ENCODE data around the gene ZNF837. TPM values are rescaled to one million over a fixed set of nuclear protein-coding genes. Genes with fewer than 3 reads are reported as not detected.

The ZNF837 gene
- total RNA-seq, 1 donor from 2014 or later = 1.2 TPM

DNA sequence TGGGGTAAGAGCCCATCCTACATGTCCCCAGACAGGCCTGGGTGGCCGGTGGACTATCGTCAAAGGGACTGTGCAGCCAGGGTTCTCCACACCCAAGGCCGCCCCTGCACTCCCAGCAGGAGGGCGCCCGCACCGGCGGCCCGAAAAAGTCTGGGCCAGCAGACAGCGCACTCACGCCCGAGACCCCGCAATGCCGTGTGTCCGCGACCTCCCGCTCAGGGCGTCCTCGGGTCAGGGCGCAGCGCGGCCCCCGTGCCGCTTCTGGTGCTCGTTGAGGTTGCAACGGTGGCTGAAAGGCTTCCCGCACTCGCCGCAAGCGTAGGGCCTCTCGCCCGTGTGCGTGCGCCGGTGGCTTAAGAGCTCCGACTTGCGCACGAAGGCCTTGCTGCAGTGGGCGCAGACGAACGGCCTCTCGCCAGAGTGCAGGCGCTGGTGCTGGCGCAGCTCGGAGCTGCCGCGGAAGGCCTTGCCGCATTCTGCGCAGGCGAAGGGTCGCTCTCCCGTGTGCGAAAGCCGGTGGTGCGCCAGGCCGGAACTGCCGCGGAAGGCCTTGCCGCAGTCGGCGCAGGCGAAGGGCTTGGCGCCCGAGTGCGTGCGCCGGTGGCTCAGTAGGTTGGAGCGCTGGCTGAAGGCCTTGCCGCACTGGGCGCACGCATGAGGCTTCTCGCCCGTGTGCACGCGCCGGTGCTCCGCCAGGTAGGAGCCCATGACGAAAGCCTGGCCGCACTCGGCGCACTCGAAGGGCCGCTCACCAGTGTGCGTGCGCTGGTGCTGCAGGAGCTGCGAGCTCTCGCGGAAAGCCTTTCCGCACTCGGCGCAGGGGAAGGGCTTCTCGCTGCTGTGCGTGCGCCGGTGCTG, 24.7 kb downstream of the ZNF837 start:
- intact Hi-C loops (cut with DNase I) = no loop called here
- no peaks in the 10 kb centered on the region for H3K9me3 ChIP-seq
- H3K4me3 ChIP-seq = peak overlapping the region; percentile 41
- no peaks in the 10 kb centered on the region for H3K36me3 ChIP-seq
- H3K27ac ChIP-seq = no peak overlapping the region
- DNase-seq (ENCODE audit: extremely low spot score in 2 of 2) = no peak
- H3K4me1 ChIP-seq = peaks cover 26% of the 10 kb centered on the region
- TF ChIP-seq POLR2AphosphoS5 (IDR thresholded peaks at IDR 0.05; ENCODE audit: insufficient read depth in 1 of 2, low read depth in 1 of 2) (peak in 1 of 2 donors; percentile 32), POLR2A (IDR thresholded peaks at IDR 0.05) (no peak)
- no peaks in the 10 kb centered on the region for H3K27me3 ChIP-seq

- no peaks in the 10 kb centered on the region for H3K9me3 ChIP-seq
- H3K27me3 ChIP-seq = no peaks in the 10 kb centered on the region
- no peaks in the 10 kb centered on the region for H3K36me3 ChIP-seq
- peak overlapping the region in 1 of 2 donors; percentile 41 for H3K4me3 ChIP-seq
- no peak overlapping the region for H3K27ac ChIP-seq
- TF ChIP-seq, protein P1, sequence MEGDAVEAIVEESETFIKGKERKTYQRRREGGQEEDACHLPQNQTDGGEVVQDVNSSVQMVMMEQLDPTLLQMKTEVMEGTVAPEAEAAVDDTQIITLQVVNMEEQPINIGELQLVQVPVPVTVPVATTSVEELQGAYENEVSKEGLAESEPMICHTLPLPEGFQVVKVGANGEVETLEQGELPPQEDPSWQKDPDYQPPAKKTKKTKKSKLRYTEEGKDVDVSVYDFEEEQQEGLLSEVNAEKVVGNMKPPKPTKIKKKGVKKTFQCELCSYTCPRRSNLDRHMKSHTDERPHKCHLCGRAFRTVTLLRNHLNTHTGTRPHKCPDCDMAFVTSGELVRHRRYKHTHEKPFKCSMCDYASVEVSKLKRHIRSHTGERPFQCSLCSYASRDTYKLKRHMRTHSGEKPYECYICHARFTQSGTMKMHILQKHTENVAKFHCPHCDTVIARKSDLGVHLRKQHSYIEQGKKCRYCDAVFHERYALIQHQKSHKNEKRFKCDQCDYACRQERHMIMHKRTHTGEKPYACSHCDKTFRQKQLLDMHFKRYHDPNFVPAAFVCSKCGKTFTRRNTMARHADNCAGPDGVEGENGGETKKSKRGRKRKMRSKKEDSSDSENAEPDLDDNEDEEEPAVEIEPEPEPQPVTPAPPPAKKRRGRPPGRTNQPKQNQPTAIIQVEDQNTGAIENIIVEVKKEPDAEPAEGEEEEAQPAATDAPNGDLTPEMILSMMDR (IDR thresholded peaks at IDR 0.05) = no peak
- TF ChIP-seq POLR2A (IDR thresholded peaks at IDR 0.05) = no peak
- TF ChIP-seq POLR2AphosphoS5 (IDR thresholded peaks at IDR 0.05; ENCODE audit: insufficient read depth in 1 of 2, low read depth in 1 of 2) = no peak
- intact Hi-C loops (cut with DNase I) = no loop called here
- DNase-seq (ENCODE audit: extremely low spot score in 2 of 2) = no peak
- H3K4me1 ChIP-seq = peaks cover 32% of the 10 kb centered on the region
Observed at GRCh38 chr19:58355215-58355796, 25.5 kb downstream of the ZNF837 start.

GRCh38 chr19:58354478-58355030, 26.3 kb downstream of the ZNF837 start:
- no peaks in the 10 kb centered on the region for H3K36me3 ChIP-seq
- intact Hi-C loops (cut with DNase I) = no loop called here
- no peak overlapping the region for H3K4me3 ChIP-seq
- H3K27me3 ChIP-seq = no peaks in the 10 kb centered on the region
- H3K9me3 ChIP-seq = no peaks in the 10 kb centered on the region
- peaks cover 39% of the 10 kb centered on the region for H3K4me1 ChIP-seq
- H3K27ac ChIP-seq = no peak overlapping the region
- TF ChIP-seq POLR2A (IDR thresholded peaks at IDR 0.05) (no peak), POLR2AphosphoS5 (IDR thresholded peaks at IDR 0.05; ENCODE audit: insufficient read depth in 1 of 2, low read depth in 1 of 2) (no peak)
- TF ChIP-seq, protein P1 (IDR thresholded peaks at IDR 0.05) = no peak
- DNase-seq (ENCODE audit: extremely low spot score in 2 of 2) = no peak

- H3K4me1 ChIP-seq = peaks cover 39% of the 10 kb centered on the region
- no peak for DNase-seq (ENCODE audit: extremely low spot score in 2 of 2)
- TF ChIP-seq POLR2A (IDR thresholded peaks at IDR 0.05) (no peak), POLR2AphosphoS5 (IDR thresholded peaks at IDR 0.05; ENCODE audit: insufficient read depth in 1 of 2, low read depth in 1 of 2) (no peak)
- TF ChIP-seq, protein P1 (IDR thresholded peaks at IDR 0.05) = no peak
- intact Hi-C loops (cut with DNase I) = no loop called here
- no peaks in the 10 kb centered on the region for H3K27me3 ChIP-seq
- H3K27ac ChIP-seq = no peak overlapping the region
- no peaks in the 10 kb centered on the region for H3K9me3 ChIP-seq
- H3K36me3 ChIP-seq = no peaks in the 10 kb centered on the region
- H3K4me3 ChIP-seq = no peak overlapping the region
Observed at GRCh38 chr19:58353717-58354477, 26.9 kb downstream of the ZNF837 start.
